Naive thymus-derived CD4-positive, alpha-beta T cell (primary cell): ENCODE data around the gene CPN1. TPM values are rescaled to one million over a fixed set of nuclear protein-coding genes. Genes with fewer than 3 reads are reported as not detected.
A peak's percentile ranks its signal among the peaks of the same experiment; 100 is the strongest.

Experiments
- ATAC-seq: fragments of 150-1000 bp; cut with Tn5 transposase; 2 replicates; pipeline ENCODE4 v1.10.0; 2021; ENCODE audit warnings: mild to moderate bottlenecking, moderate library complexity
- CTCF ChIA-PET: fragments of 350-600 bp; sonication (Branson Sonifier 250); formaldehyde crosslinking; loops from one replicate; lab custom pipeline; 2021; ENCODE audit warnings: antibody characterized with exemption; lab: Charles Lee
- POLR2A ChIA-PET: fragments of 350-600 bp; sonication (Branson Sonifier 250); formaldehyde crosslinking; loops from one replicate; lab custom pipeline; 2021; ENCODE audit warnings: antibody characterized with exemption, inconsistent platforms; lab: Charles Lee
- DNase-seq, 9 donors: peaks; one replicate each; pipeline versions ENCODE4 v3.0.0 to v3.0.0-alpha.2; 2020 to 2022; ENCODE audit warnings: mixed read lengths in 1 of 9
- H3K27ac ChIP-seq: one replicate; pipeline ENCODE4 v1.7.0; 2013; ENCODE audit warnings: mild to moderate bottlenecking, low read depth, low read length, moderate library complexity
- H3K27me3 ChIP-seq, 2 donors: one replicate each; pipeline ENCODE4 v1.7.0; 2013; ENCODE audit warnings: low read length in 2 of 2, mild to moderate bottlenecking in 2 of 2, moderate library complexity in 2 of 2; ENCODE audit not compliant: control insufficient read depth in 2 of 2, insufficient read depth in 2 of 2
- H3K36me3 ChIP-seq, 3 experiments: 1 replicate in 2 of 3; 2 replicates in 1 of 3; pipeline ENCODE4 v1.7.0; 2013; ENCODE audit warnings: low read length in 3 of 3, mild to moderate bottlenecking in 3 of 3, moderate library complexity in 1 of 3; ENCODE audit not compliant: insufficient read depth in 3 of 3, control insufficient read depth in 2 of 3
- H3K4me1 ChIP-seq, 2 donors: one replicate each; pipeline ENCODE4 v1.7.0; 2013; ENCODE audit warnings: low read length in 2 of 2, mild to moderate bottlenecking in 2 of 2, moderate library complexity in 1 of 2; ENCODE audit not compliant: control insufficient read depth in 2 of 2, insufficient read depth in 2 of 2
- H3K4me3 ChIP-seq: 2 replicates; pipeline ENCODE4 v1.7.0; 2013; ENCODE audit warnings: mild to moderate bottlenecking, low read length
- H3K9me3 ChIP-seq, 3 experiments: 1 replicate in 2 of 3; 2 replicates in 1 of 3; pipeline ENCODE4 v1.7.0; 2013; ENCODE audit warnings: low read length in 3 of 3; ENCODE audit not compliant: control insufficient read depth in 2 of 3
- H3K27ac Mint-ChIP-seq, 9 donors: one replicate each; pipeline ENCODE4 v1.8.0; 2020 to 2022; ENCODE audit warnings: mixed read lengths in 9 of 9, mild to moderate bottlenecking in 8 of 9, moderate library complexity in 5 of 9, inconsistent platforms in 2 of 9
- H3K27me3 Mint-ChIP-seq, 5 donors: one replicate each; pipeline ENCODE4 v1.8.0; 2021 to 2022; ENCODE audit warnings: mixed read lengths in 5 of 5, mild to moderate bottlenecking in 1 of 5
- H3K36me3 Mint-ChIP-seq, 5 donors: one replicate each; pipeline ENCODE4 v1.8.0; 2020 to 2022; ENCODE audit warnings: mixed read lengths in 5 of 5, mild to moderate bottlenecking in 3 of 5, inconsistent platforms in 1 of 5
- H3K4me1 Mint-ChIP-seq, 7 donors: one replicate each; pipeline ENCODE4 v1.8.0; 2020 to 2022; ENCODE audit warnings: mixed read lengths in 7 of 7, mild to moderate bottlenecking in 3 of 7, inconsistent platforms in 1 of 7
- H3K4me3 Mint-ChIP-seq, 10 donors: one replicate each; pipeline ENCODE4 v1.8.0; 2020 to 2022; ENCODE audit warnings: mild to moderate bottlenecking in 10 of 10, mixed read lengths in 10 of 10, moderate library complexity in 6 of 10, inconsistent platforms in 2 of 10
- H3K9me3 Mint-ChIP-seq, 11 donors: one replicate each; pipeline ENCODE4 v1.8.0; 2020 to 2022; ENCODE audit warnings: mixed read lengths in 11 of 11, mild to moderate bottlenecking in 4 of 11, inconsistent platforms in 1 of 11, moderate library complexity in 1 of 11
- intact Hi-C, 2 donors: fragments of 100-400 bp; cut with micrococcal nuclease; formaldehyde crosslinking; loops; one replicate each; pipeline ENCODE4 v1.15.1; 2023
- polyA plus RNA-seq, 2 donors: library from polyadenylated mRNA; unstranded; fragments of 300-500 nt; fragmentation: Illumina TruSeq; gene quantifications; one replicate each; pipeline ENCODE4 v1.2.3, GENCODE V29; 2021
- total RNA-seq, 6 experiments: library from RNA in 5 of 6; stranded (reverse) in 5 of 6; gene quantifications; 1 replicate in 5 of 6; 2 replicates in 1 of 6; pipeline ENCODE4 v1.2.3 and lab custom pipeline; 2021 to 2026

The CPN1 gene
- total and polyA plus RNA-seq, 7 experiments from 2014 or later = not detected

DNA sequence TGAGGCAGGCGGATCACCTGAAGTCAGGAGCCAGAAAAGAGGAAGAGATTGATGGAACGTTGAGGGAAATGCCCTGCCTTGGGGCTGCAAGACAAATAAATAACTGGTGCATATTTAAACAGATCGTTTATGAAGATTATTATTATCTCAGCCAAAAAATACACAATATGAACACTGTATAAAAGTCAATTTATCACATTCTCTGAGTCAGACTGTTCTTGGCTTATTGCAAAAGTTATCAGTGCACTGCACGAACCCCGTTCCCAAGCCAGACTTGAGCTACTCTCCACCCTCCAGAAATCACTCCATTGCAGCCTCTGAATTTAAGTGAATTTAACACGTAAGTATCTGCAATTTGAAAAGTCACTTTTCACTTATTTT, 73.5 kb downstream of the CPN1 start:
- intact Hi-C loops = loop anchor here (2.0 to 10.0 kb wide), 4 partner anchors 13 to 1561 kb away; partner anchors contain the start of genes HPS1 (in 1 of the 2) and SLC25A28 (in 1 of the 2)
- Histone ChIP-seq H3K27ac (no peak overlapping the region), H3K36me3 (no peaks in the 10 kb centered on the region), H3K9me3 (no peaks in the 10 kb centered on the region), H3K4me1 (peaks cover 10 to 12% of the 10 kb centered on the region in 2 donors), H3K4me3 (no peak overlapping the region), H3K27me3 (no peaks in the 10 kb centered on the region)
- ATAC-seq = no peak
- H3K9me3 Mint-ChIP-seq = no peaks in the 10 kb centered on the region
- peaks cover 8 to 44% (median 40%) of the 10 kb centered on the region in 7 donors for H3K4me1 Mint-ChIP-seq
- H3K4me3 Mint-ChIP-seq = peak overlapping the region; percentile 42 to 97 (median 84)
- peaks cover 0 to 31% (median 0%) of the 10 kb centered on the region in 5 donors for H3K27me3 Mint-ChIP-seq
- no peaks in the 10 kb centered on the region for H3K36me3 Mint-ChIP-seq
- POLR2A ChIA-PET = no interaction called here
- CTCF ChIA-PET = interaction anchor here (0.6 to 1.1 kb wide), 3 partner anchors 9 to 149 kb away, joined by 3 to 5 read pairs (median 3); no protein-coding TSS in a partner anchor
- DNase-seq = no peak
- peak overlapping the region in 1 of 9 donors; percentile 25 for H3K27ac Mint-ChIP-seq

DNA sequence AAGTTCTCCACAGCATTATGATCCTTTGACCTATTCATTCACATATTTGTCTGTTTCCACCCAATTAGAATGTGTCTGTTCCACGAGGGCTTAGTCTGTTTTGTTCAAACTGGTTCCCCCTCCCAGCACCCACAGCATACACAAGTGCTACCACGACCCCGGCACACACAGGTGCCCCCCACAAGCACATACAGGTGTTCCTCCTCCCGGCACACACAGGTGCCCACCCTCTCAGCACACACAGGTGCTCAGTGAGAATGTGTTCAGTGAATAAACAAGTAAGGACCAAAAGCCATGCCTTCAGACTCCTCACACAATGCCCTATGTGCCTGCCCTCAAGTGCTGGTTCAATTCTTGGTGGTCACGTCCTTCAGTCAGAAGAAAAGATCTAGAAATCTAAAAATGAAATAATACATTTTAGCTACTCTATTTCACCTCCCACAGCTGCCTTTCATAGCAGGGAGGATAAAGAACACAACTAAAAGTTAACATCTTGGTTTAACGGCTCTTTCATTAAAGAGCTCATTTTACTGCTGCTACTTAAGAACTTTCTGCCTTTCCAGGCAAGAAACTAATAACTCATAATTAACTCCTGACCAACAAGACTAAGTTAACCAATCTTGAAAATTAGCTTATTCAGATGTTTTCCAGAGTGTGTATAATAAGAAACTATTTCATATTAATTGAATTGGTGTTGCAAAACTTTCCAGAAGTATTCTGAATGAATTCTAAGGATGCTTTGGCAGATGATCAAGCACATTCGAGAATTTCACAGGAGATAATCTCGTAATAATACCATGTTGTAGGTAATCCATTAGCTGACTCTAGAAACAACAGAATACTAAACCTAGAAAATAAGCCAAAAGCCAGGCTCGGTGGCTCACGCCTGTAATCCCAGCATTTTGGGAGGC, 74.2 kb downstream of the CPN1 start:
- ChIA-PET POLR2A (no interaction called here), CTCF (interaction anchor here (0.5 to 1.1 kb wide), 4 partner anchors 8 to 255 kb away, joined by 3 to 5 read pairs (median 4); no protein-coding TSS in a partner anchor)
- Mint-ChIP-seq H3K27me3 (peaks cover 0 to 31% (median 0%) of the 10 kb centered on the region in 5 donors), H3K27ac (peak overlapping the region in 1 of 9 donors; percentile 53), H3K4me3 (peak overlapping the region; percentile 39 to 97 (median 78)), H3K4me1 (peaks cover 8 to 44% (median 37%) of the 10 kb centered on the region in 7 donors), H3K9me3 (no peaks in the 10 kb centered on the region), H3K36me3 (peaks cover 0 to 2% (median 0%) of the 10 kb centered on the region in 5 donors)
- DNase-seq (no peak), ATAC-seq (no peak)
- intact Hi-C loops = loop anchor here (2.0 to 10.0 kb wide), 4 partner anchors 13 to 1560 kb away; partner anchors contain the start of genes HPS1 (in 1 of the 2) and SLC25A28 (in 1 of the 2)
- Histone ChIP-seq H3K9me3 (no peaks in the 10 kb centered on the region), H3K36me3 (no peaks in the 10 kb centered on the region), H3K4me1 (peaks cover 10 to 12% of the 10 kb centered on the region in 2 donors), H3K4me3 (no peak overlapping the region), H3K27me3 (no peaks in the 10 kb centered on the region), H3K27ac (no peak overlapping the region)

- no peak overlapping the region for H3K27ac ChIP-seq
- intact Hi-C loops = loop anchor here (5.0 to 10.0 kb wide), 3 partner anchors 34 to 1559 kb away; partner anchors contain the start of genes HPS1 (in 1 of the 2) and SLC25A28 (in 1 of the 2)
- no peaks in the 10 kb centered on the region for H3K27me3 ChIP-seq
- Mint-ChIP-seq H3K9me3 (no peaks in the 10 kb centered on the region), H3K4me3 (peak overlapping the region in 3 of 10 donors; percentile 26 to 41 (median 29)), H3K27me3 (peaks cover 0 to 28% (median 0%) of the 10 kb centered on the region in 5 donors), H3K36me3 (peaks cover 0 to 8% (median 0%) of the 10 kb centered on the region in 5 donors), H3K4me1 (peaks cover 8 to 44% (median 37%) of the 10 kb centered on the region in 7 donors), H3K27ac (peak overlapping the region in 1 of 9 donors; percentile 13)
- ChIA-PET POLR2A (no interaction called here), CTCF (no interaction called here)
- ATAC-seq (peak; percentile 33), DNase-seq (no peak)
- H3K4me1 ChIP-seq = peaks cover 10 to 12% of the 10 kb centered on the region in 2 donors
- H3K36me3 ChIP-seq = no peaks in the 10 kb centered on the region
- H3K4me3 ChIP-seq = no peak overlapping the region
- no peaks in the 10 kb centered on the region for H3K9me3 ChIP-seq
Measured at GRCh38 chr10:100006243-100006886, 75.3 kb downstream of the CPN1 start.

DNA sequence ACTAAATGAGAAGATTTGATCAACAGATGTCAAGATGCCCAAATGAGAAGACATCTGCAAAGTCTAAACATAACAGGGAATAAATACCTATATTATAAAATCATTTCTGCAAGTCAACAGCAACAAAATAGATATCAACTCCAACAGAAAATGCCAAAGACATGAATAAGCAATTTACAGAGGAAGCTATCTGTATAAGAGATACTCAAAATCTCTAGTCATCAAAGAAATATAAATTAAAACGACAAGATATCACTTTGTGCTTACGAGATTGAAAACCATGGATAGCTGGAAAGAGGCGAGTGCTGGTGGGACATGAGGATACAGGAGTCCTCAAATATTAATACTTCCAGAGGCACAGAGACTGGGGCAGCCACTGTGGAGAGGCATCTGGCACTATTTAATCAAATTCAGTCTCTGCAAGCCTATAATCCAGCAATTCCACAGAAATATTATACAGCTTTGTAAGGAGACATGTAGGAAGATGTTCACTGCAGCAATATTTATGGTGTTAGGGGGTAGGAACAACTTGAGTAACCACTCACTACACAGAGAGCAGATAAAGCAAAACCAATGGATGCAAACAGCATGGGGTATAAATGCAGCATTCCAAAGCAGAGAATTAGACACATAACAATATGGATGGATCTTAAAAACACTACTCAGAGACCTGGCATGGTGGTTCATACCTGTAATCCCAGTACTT, 76.7 kb downstream of the CPN1 start:
- ATAC-seq (no peak), DNase-seq (no peak)
- H3K27me3 Mint-ChIP-seq = peaks cover 0 to 16% (median 0%) of the 10 kb centered on the region in 5 donors
- no peak overlapping the region for H3K4me3 ChIP-seq
- peaks cover 8 to 10% of the 10 kb centered on the region in 2 donors for H3K4me1 ChIP-seq
- POLR2A ChIA-PET = no interaction called here
- no peaks in the 10 kb centered on the region for H3K9me3 Mint-ChIP-seq
- H3K9me3 ChIP-seq = no peaks in the 10 kb centered on the region
- peaks cover 0 to 8% (median 0%) of the 10 kb centered on the region in 5 donors for H3K36me3 Mint-ChIP-seq
- no peak overlapping the region for H3K27ac Mint-ChIP-seq
- H3K27me3 ChIP-seq = no peaks in the 10 kb centered on the region
- no peaks in the 10 kb centered on the region for H3K36me3 ChIP-seq
- H3K4me1 Mint-ChIP-seq = peaks cover 8 to 34% (median 30%) of the 10 kb centered on the region in 7 donors
- CTCF ChIA-PET = no interaction called here
- H3K4me3 Mint-ChIP-seq = no peak overlapping the region
- intact Hi-C loops = loop anchor here (5.0 to 10.0 kb wide), 3 partner anchors 33 to 1558 kb away; partner anchors contain the start of genes HPS1 (in 1 of the 2) and SLC25A28 (in 1 of the 2)
- H3K27ac ChIP-seq = no peak overlapping the region

GRCh38 chr10:100000109-100000644, 81.5 kb downstream of the CPN1 start:
- H3K4me1 ChIP-seq = no peaks in the 10 kb centered on the region
- DNase-seq (no peak), ATAC-seq (no peak)
- no peaks in the 10 kb centered on the region for H3K36me3 ChIP-seq
- no peak overlapping the region for H3K4me3 Mint-ChIP-seq
- H3K27ac ChIP-seq = no peak overlapping the region
- intact Hi-C loops = loop anchor here in 1 of 2 donors (10.0 kb wide), 1 partner anchor 375 kb away; the partner anchor contains the start of gene SLC25A28
- POLR2A ChIA-PET = interaction anchor here (0.7 kb wide), 1 partner anchor 248 kb away, joined by 3 read pairs; no protein-coding TSS in a partner anchor
- no peaks in the 10 kb centered on the region for H3K9me3 Mint-ChIP-seq
- no peak overlapping the region for H3K27ac Mint-ChIP-seq
- H3K27me3 ChIP-seq = no peaks in the 10 kb centered on the region
- H3K27me3 Mint-ChIP-seq = no peaks in the 10 kb centered on the region
- peaks cover 0 to 18% (median 4%) of the 10 kb centered on the region in 5 donors for H3K36me3 Mint-ChIP-seq
- H3K4me3 ChIP-seq = no peak overlapping the region
- peaks cover 4 to 14% (median 6%) of the 10 kb centered on the region in 7 donors for H3K4me1 Mint-ChIP-seq
- CTCF ChIA-PET = interaction anchor here (1.1 kb wide), 1 partner anchor 48 kb away, joined by 3 read pairs; no protein-coding TSS in a partner anchor
- H3K9me3 ChIP-seq = no peaks in the 10 kb centered on the region
